T-cell (primary cell): ENCODE data around the gene S100A1. TPM values are rescaled to one million over a fixed set of nuclear protein-coding genes. Genes with fewer than 3 reads are reported as not detected.

ENCODE experiments used
- ATAC-seq, 4 experiments: fragments of 200-7000 bp in 3 of 4; fragments of 150-1000 bp in 1 of 4; cut with Tn5 transposase; replicated peaks in 1 of 4; 1 replicate in 3 of 4; 2 replicates in 1 of 4; pipeline ENCODE4 v1.10.0; 2021; ENCODE audit warnings: moderate library complexity in 3 of 4, mild to moderate bottlenecking in 2 of 4, moderate number of reproducible peaks in 1 of 4
- CTCF ChIA-PET, 2 donors: fragments of 300-600 bp; sonication (Branson Sonifier 250); formaldehyde crosslinking; loops; one replicate each; lab custom pipeline; 2022; ENCODE audit warnings: antibody characterized with exemption in 2 of 2; lab: Charles Lee
- POLR2A ChIA-PET, 2 donors: fragments of 300-600 bp; sonication (Branson Sonifier 250); formaldehyde crosslinking; loops; one replicate each; lab custom pipeline; 2022; ENCODE audit warnings: antibody characterized with exemption in 2 of 2; lab: Charles Lee
- DNase-seq, 35 experiments: peaks; one replicate each; pipeline versions ENCODE4 v3.0.0 to v3.0.0-alpha.2; 2013 to 2023
- H3K27ac ChIP-seq: one replicate; pipeline ENCODE4 v1.5.1; 2013; ENCODE audit warnings: low read length
- H3K27me3 ChIP-seq, 2 experiments: replicated peaks in 1 of 2; 1 replicate in 1 of 2; 2 replicates in 1 of 2; pipeline versions ENCODE4 v1.6.1 to v1.7.0; 2013; ENCODE audit warnings: low read length in 1 of 2, mixed read lengths in 1 of 2; ENCODE audit not compliant: control insufficient read depth in 2 of 2, insufficient read depth in 2 of 2; ENCODE audit errors: extremely low read depth in 1 of 2
- H3K36me3 ChIP-seq, 2 donors: 1 replicate in 1 of 2; 2 replicates in 1 of 2; pipeline versions ENCODE4 v1.6.1 to v1.7.0; 2013; ENCODE audit warnings: low read length in 1 of 2; ENCODE audit not compliant: control insufficient read depth in 2 of 2, insufficient read depth in 1 of 2; ENCODE audit errors: extremely low read depth in 1 of 2
- H3K4me1 ChIP-seq, 2 experiments: 1 replicate in 1 of 2; 2 replicates in 1 of 2; pipeline versions ENCODE4 v1.6.1 to v1.7.0; 2013; ENCODE audit warnings: low read length in 2 of 2, mixed read lengths in 1 of 2; ENCODE audit not compliant: insufficient read depth in 2 of 2, control insufficient read depth in 1 of 2; ENCODE audit errors: extremely low read depth in 1 of 2
- H3K4me3 ChIP-seq, 2 donors: 1 replicate in 1 of 2; 2 replicates in 1 of 2; pipeline versions ENCODE4 v1.5.1 to v1.7.0; 2013; ENCODE audit warnings: mild to moderate bottlenecking in 2 of 2, low read length in 1 of 2, moderate library complexity in 1 of 2; ENCODE audit not compliant: control insufficient read depth in 1 of 2; ENCODE audit errors: extremely low read depth in 1 of 2
- H3K9me3 ChIP-seq: 2 replicates; pipeline ENCODE4 v1.7.0; 2013
- H3K27ac Mint-ChIP-seq, 2 donors: one replicate each; pipeline ENCODE4 v1.8.0; 2020 to 2021; ENCODE audit warnings: mild to moderate bottlenecking in 2 of 2, mixed read lengths in 2 of 2
- H3K27me3 Mint-ChIP-seq, 2 donors: one replicate each; pipeline ENCODE4 v1.8.0; 2021 to 2022; ENCODE audit warnings: mixed read lengths in 2 of 2
- H3K36me3 Mint-ChIP-seq: one replicate; pipeline ENCODE4 v1.8.0; 2021; ENCODE audit warnings: mixed read lengths
- H3K4me1 Mint-ChIP-seq, 3 donors: one replicate each; pipeline ENCODE4 v1.8.0; 2020 to 2022; ENCODE audit warnings: mixed read lengths in 3 of 3, mild to moderate bottlenecking in 1 of 3
- H3K4me3 Mint-ChIP-seq, 3 donors: one replicate each; pipeline ENCODE4 v1.8.0; 2020 to 2022; ENCODE audit warnings: mild to moderate bottlenecking in 3 of 3, mixed read lengths in 3 of 3, moderate library complexity in 3 of 3
- H3K9me3 Mint-ChIP-seq, 3 donors: one replicate each; pipeline ENCODE4 v1.8.0; 2020 to 2022; ENCODE audit warnings: mixed read lengths in 3 of 3
- WGBS: methylation state at CpG from one replicate; pipeline ENCODE4 v1.1.5; 2013; ENCODE audit warnings: missing lambda C conversion rate; ENCODE audit not compliant: insufficient coverage; 5-methylcytosine and 5-hydroxymethylcytosine counted together
- total RNA-seq, 35 experiments: library from RNA in 6 of 35; stranded (reverse) in 6 of 35; fragments of 120-200 nt in 1 of 35; gene quantifications; one replicate each; pipeline versions ENCODE4 v1.2.1 to v1.2.4 and lab custom pipeline; 2013 to 2026

Gene S100A1
- total RNA-seq, 5 donors from 2014 or later (not counting 1 experiment from before 2014, with no cell fraction given): not detected

DNA sequence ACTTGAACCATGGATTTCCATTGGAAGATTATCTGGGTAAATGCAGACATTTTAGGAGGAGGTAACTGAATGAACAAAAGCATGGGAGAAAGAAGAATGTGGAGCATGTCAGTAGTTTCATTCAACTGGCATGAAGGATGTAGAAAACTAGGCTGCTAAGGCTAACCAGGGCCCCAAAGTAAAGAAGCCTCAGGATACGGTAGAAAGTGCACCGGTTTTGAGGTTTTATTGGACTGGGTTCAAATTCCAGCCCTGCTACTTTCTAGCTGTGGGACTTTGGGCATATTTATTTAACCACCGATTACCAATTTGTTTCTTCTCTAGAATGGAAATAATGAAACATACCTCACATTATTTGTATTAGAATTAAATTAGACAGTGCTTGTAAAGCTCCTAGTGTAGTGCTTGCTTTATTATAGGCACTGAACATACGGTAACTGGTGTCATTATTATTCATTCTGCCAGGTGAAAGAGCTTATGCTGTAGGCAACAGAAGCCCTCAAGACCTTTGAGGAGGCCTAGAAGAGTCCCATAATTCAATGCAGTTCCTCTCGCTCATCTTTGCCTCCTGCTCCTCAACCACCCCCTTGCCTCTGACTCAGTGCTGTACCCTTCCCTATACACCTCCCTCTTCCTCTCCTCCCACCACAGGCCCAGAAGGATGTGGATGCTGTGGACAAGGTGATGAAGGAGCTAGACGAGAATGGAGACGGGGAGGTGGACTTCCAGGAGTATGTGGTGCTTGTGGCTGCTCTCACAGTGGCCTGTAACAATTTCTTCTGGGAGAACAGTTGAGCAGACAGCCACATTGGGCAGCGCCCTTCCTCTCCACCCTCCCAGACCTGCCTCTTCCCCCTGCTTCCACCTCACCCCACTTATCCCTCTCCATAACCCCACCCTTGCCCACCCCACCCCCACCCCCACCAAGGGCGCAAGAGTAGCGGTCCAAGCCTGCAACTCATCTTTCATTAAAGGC, 3.1 kb downstream of the S100A1 start:
- no peak overlapping the region for H3K4me3 Mint-ChIP-seq
- no peaks in the 10 kb centered on the region for H3K9me3 Mint-ChIP-seq
- Histone ChIP-seq H3K27me3 (peaks cover 0 to 17% of the 10 kb centered on the region in 2 experiments), H3K9me3 (no peaks in the 10 kb centered on the region), H3K27ac (no peak overlapping the region), H3K4me1 (peaks cover 6 to 30% of the 10 kb centered on the region in 2 experiments), H3K4me3 (no peak overlapping the region), H3K36me3 (peaks cover 0 to 3% of the 10 kb centered on the region in 2 donors)
- DNase-seq (no peak), ATAC-seq (no peak)
- CTCF ChIA-PET: no interaction called here
- no peak overlapping the region for H3K27ac Mint-ChIP-seq
- peaks cover 23 to 29% (median 28%) of the 10 kb centered on the region in 3 donors for H3K4me1 Mint-ChIP-seq
- 57% methylated on average over 1 of the region's 10 CpGs for WGBS
- POLR2A ChIA-PET: interaction anchor here (0.6 to 0.7 kb wide), 2 partner anchors 63 to 119 kb away, joined by 4 to 6 read pairs; no protein-coding TSS in a partner anchor
- peaks cover 5 to 10% of the 10 kb centered on the region in 2 donors for H3K27me3 Mint-ChIP-seq
- H3K36me3 Mint-ChIP-seq: peaks cover 5% of the 10 kb centered on the region

GRCh38 chr1:153633161-153633753, 5.0 kb downstream of the S100A1 start:
- Mint-ChIP-seq H3K27ac (peak overlapping the region; percentile 99 to 100), H3K27me3 (no peaks in the 10 kb centered on the region), H3K9me3 (no peaks in the 10 kb centered on the region), H3K36me3 (peaks cover 16% of the 10 kb centered on the region), H3K4me3 (peak overlapping the region; percentile 97 to 100 (median 98)), H3K4me1 (peaks cover 38 to 42% (median 38%) of the 10 kb centered on the region in 3 donors)
- POLR2A ChIA-PET: interaction anchor here in 1 of 2 donors (0.6 to 1.9 kb wide), 11 partner anchors 10 to 590 kb away, joined by 3 to 9 read pairs (median 4); partner anchors contain the start of genes INTS3, JTB, S100A4 and SNAPIN
- WGBS: 98% methylated on average over 7 of the region's 18 CpGs
- Histone ChIP-seq H3K27ac (peak overlapping the region; percentile 99), H3K36me3 (peaks cover 4 to 23% of the 10 kb centered on the region in 2 donors), H3K27me3 (no peaks in the 10 kb centered on the region), H3K4me1 (peaks cover 6 to 30% of the 10 kb centered on the region in 2 experiments), H3K9me3 (no peaks in the 10 kb centered on the region), H3K4me3 (peak overlapping the region in 1 of 2 donors; percentile 96)
- DNase-seq: peak in 1 of 35 experiments; percentile 19
- ATAC-seq: no peak
- CTCF ChIA-PET: interaction anchor here in 1 of 2 donors (0.6 to 1.5 kb wide), 7 partner anchors 26 to 354 kb away, joined by 3 to 10 read pairs (median 6); partner anchors contain the start of genes INTS3, RAB13 and SNAPIN

GRCh38 chr1:153633754-153634665, 5.8 kb downstream of the S100A1 start, which contains the start of gene CHTOP:
TSS of gene CHTOP (plus strand) at chr1:153634066. CDS start at chr1:153636589, 2,523 bp downstream.
- POLR2A ChIA-PET: interaction anchor here (0.6 to 1.9 kb wide), 16 partner anchors 9 to 589 kb away, joined by 3 to 9 read pairs (median 3); partner anchors contain the start of genes ILF2 (in 1 of the 2), INTS3 (in 1 of the 2), JTB (in 1 of the 2) and S100A4 (in 1 of the 2)
- Mint-ChIP-seq H3K27ac (peak within 1 kb of the TSS; percentile 99 to 100), H3K9me3 (no peaks in the 10 kb centered on the region), H3K27me3 (no peaks in the 10 kb centered on the region), H3K4me1 (peaks cover 38 to 46% (median 41%) of the 10 kb centered on the region in 3 donors), H3K36me3 (peaks cover 16% of the 10 kb centered on the region), H3K4me3 (peak within 1 kb of the TSS; percentile 97 to 100 (median 98))
- peak within 1 kb of the TSS; percentile 99 for H3K27ac ChIP-seq
- no peaks in the 10 kb centered on the region for H3K27me3 ChIP-seq
- peak within 1 kb of the TSS; percentile 96 to 98 for H3K4me3 ChIP-seq
- ATAC-seq (peak; percentile 89 to 96 (median 90)), DNase-seq (peak; percentile 88 to 99 (median 94))
- H3K36me3 ChIP-seq: peaks cover 7 to 29% of the 10 kb centered on the region in 2 donors
- WGBS: 4% methylated on average over 57 of the region's 65 CpGs
- CTCF ChIA-PET: interaction anchor here in 1 of 2 donors (0.6 to 1.5 kb wide), 9 partner anchors 13 to 353 kb away, joined by 3 to 10 read pairs (median 4); partner anchors contain the start of genes INTS3, RAB13 and SNAPIN
- peaks cover 6 to 30% of the 10 kb centered on the region in 2 experiments for H3K4me1 ChIP-seq
- H3K9me3 ChIP-seq: no peaks in the 10 kb centered on the region

DNA sequence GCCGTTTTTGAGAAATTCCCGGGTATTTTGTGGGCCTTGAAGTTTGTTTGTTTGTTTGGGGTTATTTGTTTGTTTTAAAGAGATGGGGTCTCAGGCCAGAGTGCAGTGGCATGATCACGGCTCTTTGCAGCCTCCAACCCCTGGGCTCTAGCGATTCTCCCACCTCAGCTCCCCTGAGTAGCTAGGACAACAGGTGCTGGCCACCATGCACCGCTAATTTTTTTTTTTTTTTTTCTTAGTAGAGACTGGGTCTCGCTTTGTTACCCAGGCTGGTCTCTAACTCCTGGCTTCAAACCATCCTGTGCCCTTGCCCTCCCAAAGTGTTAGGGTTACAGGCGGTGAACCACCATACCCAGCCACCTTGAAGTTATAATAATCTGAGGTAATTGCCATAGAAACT, 7.6 kb downstream of the S100A1 start:
- Mint-ChIP-seq H3K4me3 (peak overlapping the region; percentile 97 to 100 (median 98)), H3K36me3 (peaks cover 16% of the 10 kb centered on the region), H3K4me1 (peaks cover 38 to 50% (median 49%) of the 10 kb centered on the region in 3 donors), H3K27ac (peak overlapping the region; percentile 63 to 76), H3K9me3 (no peaks in the 10 kb centered on the region), H3K27me3 (no peaks in the 10 kb centered on the region)
- peak overlapping the region; percentile 24 for H3K27ac ChIP-seq
- CTCF ChIA-PET: no interaction called here
- POLR2A ChIA-PET: interaction anchor here in 1 of 2 donors (0.6 to 0.8 kb wide), 4 partner anchors 8 to 1644 kb away, joined by 3 to 5 read pairs (median 4); a partner anchor contains a TSS
- H3K4me3 ChIP-seq: peak overlapping the region in 1 of 2 donors; percentile 96
- DNase-seq: no peak
- peaks cover 7 to 48% of the 10 kb centered on the region in 2 donors for H3K36me3 ChIP-seq
- no peaks in the 10 kb centered on the region for H3K9me3 ChIP-seq
- H3K4me1 ChIP-seq: peaks cover 6 to 33% of the 10 kb centered on the region in 2 experiments
- 92% methylated on average over 5 of the region's 7 CpGs for WGBS
- no peaks in the 10 kb centered on the region for H3K27me3 ChIP-seq
- no peak for ATAC-seq

DNA sequence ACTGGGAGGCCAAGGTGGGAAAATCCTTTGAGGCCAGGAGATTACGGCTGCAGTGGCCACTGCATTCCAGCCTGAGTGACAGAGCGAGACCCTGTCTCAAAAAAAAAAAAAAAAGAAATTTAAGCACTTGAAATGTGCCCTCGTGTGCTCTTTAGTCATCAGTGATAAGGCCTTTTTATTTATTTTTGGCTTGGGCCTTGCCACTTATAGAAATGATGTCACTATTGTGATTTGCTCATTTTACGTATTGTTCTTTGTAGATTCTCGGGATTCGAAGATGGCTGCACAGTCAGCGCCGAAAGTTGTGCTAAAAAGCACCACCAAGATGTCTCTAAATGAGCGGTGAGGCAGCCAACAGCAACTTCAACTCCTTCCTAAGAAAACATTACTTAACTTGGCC, 8.1 kb downstream of the S100A1 start:
- CTCF ChIA-PET: no interaction called here

More for the DNA sequence above, 8.1 kb downstream of the S100A1 start:
- peaks cover 7 to 52% of the 10 kb centered on the region in 2 donors for H3K36me3 ChIP-seq
- no peaks in the 10 kb centered on the region for H3K9me3 Mint-ChIP-seq
- peak overlapping the region; percentile 63 to 76 for H3K27ac Mint-ChIP-seq
- WGBS: 96% methylated on average over 5 of the region's 9 CpGs
- H3K4me1 Mint-ChIP-seq: peaks cover 42 to 54% (median 54%) of the 10 kb centered on the region in 3 donors
- H3K27me3 Mint-ChIP-seq: no peaks in the 10 kb centered on the region
- DNase-seq (no peak), ATAC-seq (no peak)
- peaks cover 6 to 33% of the 10 kb centered on the region in 2 experiments for H3K4me1 ChIP-seq
- no peaks in the 10 kb centered on the region for H3K27me3 ChIP-seq
- no peak overlapping the region for H3K4me3 ChIP-seq
- no peak overlapping the region for H3K27ac ChIP-seq
- POLR2A ChIA-PET: interaction anchor here in 1 of 2 donors (0.8 kb wide), 1 partner anchor 66 kb away, joined by 4 read pairs; no protein-coding TSS in a partner anchor
- H3K9me3 ChIP-seq: no peaks in the 10 kb centered on the region
- peak overlapping the region; percentile 97 to 100 (median 98) for H3K4me3 Mint-ChIP-seq
- H3K36me3 Mint-ChIP-seq: peaks cover 20% of the 10 kb centered on the region
